Measurements from ENCODE around the gene CYP2J2. TPM values are rescaled to one million over a fixed set of nuclear protein-coding genes. Genes with fewer than 3 reads are reported as not detected.
A peak's percentile ranks its signal among the peaks of the same experiment; 100 is the strongest.
"Not testable (repeated sequence)": the region's sequence is repeated elsewhere in the genome, so short reads cannot be mapped to it uniquely, and the experiment has no call there.

The CYP2J2 gene
- polyA plus RNA-seq (ENCODE audit: insufficient read length in 4 of 4), result 1 to 10 TPM in 3 of 4 donors, under 1 TPM in 1; 0.96 to 1.4 (median 1.4) TPM

GRCh38 chr1:59926381-59927123 is at the start of gene CYP2J2:
Gene CYP2J2, minus strand, starts transcription at chr1:59926773. Its CDS starts 27 bp downstream, at chr1:59926746.
- no peak for DNase-seq (ENCODE audit: low read depth in 4 of 4, low spot score in 3 of 4)

GRCh38 chr1:59973719-59974118 is 47.1 kb upstream of the CYP2J2 start:
- no peak for DNase-seq (ENCODE audit: low read depth in 4 of 4, low spot score in 3 of 4)

GRCh38 chr1:59972216-59972927 is 45.8 kb upstream of the CYP2J2 start:
- no peak for DNase-seq (ENCODE audit: low read depth in 4 of 4, low spot score in 3 of 4)

- DNase-seq (ENCODE audit: low read depth in 4 of 4, low spot score in 3 of 4), result peak; percentile 43 to 69 (median 50)
Observed at GRCh38 chr1:59971464-59971911, 44.9 kb upstream of the CYP2J2 start.

GRCh38 chr1:59969542-59970175 is 43.1 kb upstream of the CYP2J2 start:
- not testable (repeated sequence) for DNase-seq (ENCODE audit: low read depth in 4 of 4, low spot score in 3 of 4)

- DNase-seq (ENCODE audit: low read depth in 4 of 4, low spot score in 3 of 4), result not testable (repeated sequence)
Observed at GRCh38 chr1:59968746-59969145, 42.2 kb upstream of the CYP2J2 start.

- no peak for DNase-seq (ENCODE audit: low read depth in 4 of 4, low spot score in 3 of 4)
Observed at GRCh38 chr1:59967780-59968179, 41.2 kb upstream of the CYP2J2 start.

- DNase-seq (ENCODE audit: low read depth in 4 of 4, low spot score in 3 of 4), result no peak
Observed at GRCh38 chr1:59967141-59967697, 40.6 kb upstream of the CYP2J2 start.

GRCh38 chr1:59952065-59952464 is 25.5 kb upstream of the CYP2J2 start:
- no peak for DNase-seq (ENCODE audit: low read depth in 4 of 4, low spot score in 3 of 4)

- no peak for DNase-seq (ENCODE audit: low read depth in 4 of 4, low spot score in 3 of 4)
Observed at GRCh38 chr1:59949648-59950047, 23.1 kb upstream of the CYP2J2 start.

- DNase-seq (ENCODE audit: low read depth in 4 of 4, low spot score in 3 of 4), result no peak
Observed at GRCh38 chr1:59948990-59949389, 22.4 kb upstream of the CYP2J2 start.

- DNase-seq (ENCODE audit: low read depth in 4 of 4, low spot score in 3 of 4), result peak in 3 of 4 donors; percentile 33 to 43 (median 42)
Observed at GRCh38 chr1:59947047-59947938, 20.7 kb upstream of the CYP2J2 start.

- no peak for DNase-seq (ENCODE audit: low read depth in 4 of 4, low spot score in 3 of 4)
Observed at GRCh38 chr1:59945790-59946189, 19.2 kb upstream of the CYP2J2 start.

GRCh38 chr1:59939393-59939792 is 12.8 kb upstream of the CYP2J2 start:
- DNase-seq (ENCODE audit: low read depth in 4 of 4, low spot score in 3 of 4), result no peak

- no peak for DNase-seq (ENCODE audit: low read depth in 4 of 4, low spot score in 3 of 4)
Observed at GRCh38 chr1:59937636-59938210, 11.2 kb upstream of the CYP2J2 start.

- no peak for DNase-seq (ENCODE audit: low read depth in 4 of 4, low spot score in 3 of 4)
Observed at GRCh38 chr1:59936358-59936821, 9.8 kb upstream of the CYP2J2 start.

GRCh38 chr1:59928996-59929395 is 2.4 kb upstream of the CYP2J2 start:
- DNase-seq (ENCODE audit: low read depth in 4 of 4, low spot score in 3 of 4), result no peak

- no peak for DNase-seq (ENCODE audit: low read depth in 4 of 4, low spot score in 3 of 4)
Observed at GRCh38 chr1:59927213-59927612, 640 bp upstream of the CYP2J2 start.

- no peak for DNase-seq (ENCODE audit: low read depth in 4 of 4, low spot score in 3 of 4)
Observed at GRCh38 chr1:59924653-59925052, 1.9 kb downstream of the CYP2J2 start.

Measured in right renal pelvis (tissue), 4 donors.